Colonic mucosa (tissue), 4 donors: ENCODE measurements around the gene IQSEC2. TPM values are rescaled to one million over a fixed set of nuclear protein-coding genes. Genes with fewer than 3 reads are reported as not detected.

Source experiments
- DNase-seq: peaks from one replicate; pipeline ENCODE4 v3.0.0-alpha.2; 2020
- H3K27ac ChIP-seq: fragments of 200-600 bp; one replicate; pipeline ENCODE4 v1.8.0; 2021
- H3K27me3 ChIP-seq: fragments of 200-600 bp; one replicate; pipeline ENCODE4 v1.8.0; 2021
- H3K36me3 ChIP-seq: fragments of 200-600 bp; one replicate; pipeline ENCODE4 v1.8.0; 2021
- H3K4me1 ChIP-seq: fragments of 200-600 bp; one replicate; pipeline ENCODE4 v1.8.0; 2021; ENCODE audit warnings: mild to moderate bottlenecking
- H3K4me3 ChIP-seq: fragments of 200-600 bp; one replicate; pipeline ENCODE4 v1.8.0; 2021
- H3K9ac ChIP-seq, 2 donors: one replicate each; pipeline ENCODE4 v1.7.0; 2013; ENCODE audit warnings: control low read depth in 2 of 2, low read depth in 2 of 2, low read length in 2 of 2
- H3K9me3 ChIP-seq: fragments of 200-600 bp; one replicate; pipeline ENCODE4 v1.8.0; 2021
- CTCF ChIP-seq: fragments of 200-600 bp; IDR thresholded peaks from one replicate; pipeline ENCODE4 v1.8.0; 2022; ENCODE audit warnings: antibody characterized with exemption, mild to moderate bottlenecking
- intact Hi-C: fragments of 100-400 bp; cut with DNase I; formaldehyde crosslinking; loops from one replicate; pipeline ENCODE4 v1.14.1; 2022
- total RNA-seq, 2 donors: library from RNA; stranded (reverse); fragmentation: NEBNext Ultra II Directional in 1 of 2; extraction: Animal tissue kit (Norgen Biotek cat#: 25700) in 1 of 2; gene quantifications; one replicate each; pipeline ENCODE4 v1.2.1, GENCODE V29; 2021
- donor health status: healthy.
- donor health status: DM: no; HTN: no; CAD: no.
- donor health status: DM: no; HTN: no; CAD: no.

Gene IQSEC2
- total RNA-seq, 2 donors from 2014 or later = 23.1 to 26.1 TPM

GRCh38 chrX:53253293-53254020 lies 27.9 kb downstream of the IQSEC2 start:
- Histone ChIP-seq H3K27ac (no peak overlapping the region), H3K4me3 (no peak overlapping the region), H3K9me3 (no peaks in the 10 kb centered on the region), H3K9ac (no peak overlapping the region), H3K27me3 (no peaks in the 10 kb centered on the region), H3K4me1 (no peaks in the 10 kb centered on the region), H3K36me3 (no peaks in the 10 kb centered on the region)
- intact Hi-C loops = no loop called here
- no peak for DNase-seq
- no peak for TF ChIP-seq CTCF

- H3K36me3 ChIP-seq = no peaks in the 10 kb centered on the region
- intact Hi-C loops = no loop called here
- TF ChIP-seq CTCF = no peak
Observed at GRCh38 chrX:53251307-53251706, 30.1 kb downstream of the IQSEC2 start.

GRCh38 chrX:53250556-53250955 lies 30.8 kb downstream of the IQSEC2 start:
- no peak for TF ChIP-seq CTCF
- Histone ChIP-seq H3K9ac (no peak overlapping the region), H3K36me3 (no peaks in the 10 kb centered on the region), H3K27me3 (no peaks in the 10 kb centered on the region), H3K4me1 (no peaks in the 10 kb centered on the region), H3K27ac (no peak overlapping the region), H3K4me3 (no peak overlapping the region), H3K9me3 (no peaks in the 10 kb centered on the region)
- no peak for DNase-seq
- intact Hi-C loops = no loop called here

More at GRCh38 chrX:53251307-53251706, 30.1 kb downstream of the IQSEC2 start:
- H3K4me3 ChIP-seq = no peak overlapping the region
- DNase-seq = no peak
- no peaks in the 10 kb centered on the region for H3K27me3 ChIP-seq
- H3K9ac ChIP-seq = no peak overlapping the region
- H3K27ac ChIP-seq = no peak overlapping the region
- no peaks in the 10 kb centered on the region for H3K4me1 ChIP-seq
- H3K9me3 ChIP-seq = no peaks in the 10 kb centered on the region

GRCh38 chrX:53249408-53250042 lies 31.9 kb downstream of the IQSEC2 start:
- no peak overlapping the region for H3K27ac ChIP-seq
- no peak overlapping the region for H3K9ac ChIP-seq
- H3K4me3 ChIP-seq = no peak overlapping the region
- intact Hi-C loops = no loop called here
- no peaks in the 10 kb centered on the region for H3K27me3 ChIP-seq
- H3K9me3 ChIP-seq = no peaks in the 10 kb centered on the region
- TF ChIP-seq CTCF = no peak
- H3K36me3 ChIP-seq = no peaks in the 10 kb centered on the region
- H3K4me1 ChIP-seq = no peaks in the 10 kb centered on the region
- DNase-seq = no peak

GRCh38 chrX:53247928-53248327 lies 33.5 kb downstream of the IQSEC2 start:
- no peak overlapping the region for H3K9ac ChIP-seq
- H3K27ac ChIP-seq = no peak overlapping the region
- H3K36me3 ChIP-seq = no peaks in the 10 kb centered on the region
- no peaks in the 10 kb centered on the region for H3K27me3 ChIP-seq
- no peak overlapping the region for H3K4me3 ChIP-seq
- DNase-seq = no peak
- TF ChIP-seq CTCF = no peak
- H3K4me1 ChIP-seq = no peaks in the 10 kb centered on the region
- H3K9me3 ChIP-seq = no peaks in the 10 kb centered on the region
- intact Hi-C loops = no loop called here
